Measurements from ENCODE around the gene HRH3.

Gene HRH3

GRCh38 chr20:62174870-62175624 lies 45.0 kb downstream of the HRH3 start:
- no peak for DNase-seq

- no peak for DNase-seq
These were observed 45.9 kb downstream of the HRH3 start for GRCh38 chr20:62174021-62174804.

DNA sequence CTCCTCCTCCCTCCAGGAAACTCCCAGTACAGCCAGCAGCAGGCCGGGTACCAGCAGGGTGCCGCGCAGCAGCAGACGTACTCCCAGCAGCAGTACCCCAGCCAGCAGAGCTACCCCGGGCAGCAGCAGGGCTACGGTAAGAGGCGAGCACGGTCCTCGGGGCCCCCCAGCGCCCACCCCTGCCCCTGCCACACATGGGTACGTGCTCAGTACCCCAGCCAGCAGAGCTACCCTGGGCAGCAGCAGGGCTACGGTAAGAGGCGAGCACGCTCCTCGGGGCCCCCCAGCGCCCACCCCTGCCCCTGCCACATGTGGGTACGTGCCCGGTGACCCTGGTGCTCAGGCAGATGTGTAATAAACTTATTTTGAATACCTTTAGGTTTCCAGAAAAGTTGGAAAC lies 47.4 kb downstream of the HRH3 start:
- DNase-seq, result no peak

GRCh38 chr20:62171245-62171644 lies 48.8 kb downstream of the HRH3 start:
- no peak for DNase-seq

GRCh38 chr20:62170536-62170935 lies 49.5 kb downstream of the HRH3 start:
- DNase-seq, result no peak

DNA sequence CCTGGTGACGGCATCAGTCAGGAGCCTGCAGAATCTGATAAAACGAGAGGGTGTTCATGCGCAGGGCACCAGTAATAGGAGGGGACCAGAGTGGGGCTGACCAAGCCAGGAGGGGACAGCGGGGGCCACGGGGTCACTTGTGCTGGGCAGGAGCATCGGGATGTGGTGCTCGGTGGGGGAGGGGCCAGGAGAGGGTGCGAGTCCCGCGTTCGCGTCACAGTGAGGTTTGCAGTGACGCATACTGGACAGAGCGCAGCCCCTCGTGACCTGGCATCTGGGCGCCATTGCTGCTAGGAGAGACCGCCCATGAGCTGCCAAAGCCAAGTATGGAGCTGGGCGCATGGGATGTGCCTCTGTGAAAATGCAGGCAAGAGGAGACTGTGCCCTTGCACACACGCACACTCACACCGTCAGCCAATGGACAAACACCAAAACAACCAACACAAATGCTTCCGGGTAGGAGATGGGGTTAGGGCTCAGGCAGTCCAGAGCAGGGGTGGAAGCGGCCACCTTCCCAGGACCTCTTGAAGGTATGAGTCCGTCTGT lies 51.1 kb downstream of the HRH3 start:
- no peak for DNase-seq

DNA sequence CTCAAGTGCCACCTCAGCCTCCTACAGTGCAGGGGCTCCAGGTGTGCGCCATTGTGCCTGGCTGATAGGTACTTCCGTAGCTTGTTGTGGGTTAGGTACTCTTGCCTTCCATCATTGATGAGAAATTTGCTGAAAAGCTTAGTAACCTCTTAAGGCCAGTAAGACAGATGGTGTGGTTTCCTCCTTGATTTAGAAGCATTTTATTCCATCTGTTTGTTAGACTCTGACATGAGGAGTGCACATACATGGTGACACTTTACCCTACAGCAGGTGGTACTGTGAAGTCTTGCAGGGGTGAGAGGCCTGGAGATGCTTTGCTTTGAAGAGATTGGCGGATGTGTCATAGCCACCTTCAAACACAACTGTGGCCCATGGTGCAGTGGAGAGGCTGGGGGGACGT lies 52.0 kb downstream of the HRH3 start:
- DNase-seq, result no peak

GRCh38 chr20:62167474-62167873 lies 52.6 kb downstream of the HRH3 start:
- DNase-seq, result no peak

GRCh38 chr20:62165762-62166399 lies 54.2 kb downstream of the HRH3 start:
- no peak for DNase-seq
